PC-9 (cell line): Measurements from ENCODE around the gene GMEB1.

Experiments
- EZH2 ChIP-seq: fragments of 200-600 bp; sonication (generic); IDR thresholded peaks from 2 replicates; pipeline ENCODE4 v1.8.0; 2017; ENCODE audit warnings: antibody characterized with exemption, low read depth
- TF ChIP-seq, protein P1 (sequence below): fragments of 200-600 bp; sonication (generic); conservative IDR thresholded peaks from 2 replicates; pipeline ENCODE4 v1.6.1; 2017; ENCODE audit warnings: mixed run types, antibody characterized with exemption, mild to moderate bottlenecking, moderate library complexity

GRCh38 chr1:28720376-28720775 is 51.8 kb downstream of the GMEB1 start:
- TF ChIP-seq, protein P1, sequence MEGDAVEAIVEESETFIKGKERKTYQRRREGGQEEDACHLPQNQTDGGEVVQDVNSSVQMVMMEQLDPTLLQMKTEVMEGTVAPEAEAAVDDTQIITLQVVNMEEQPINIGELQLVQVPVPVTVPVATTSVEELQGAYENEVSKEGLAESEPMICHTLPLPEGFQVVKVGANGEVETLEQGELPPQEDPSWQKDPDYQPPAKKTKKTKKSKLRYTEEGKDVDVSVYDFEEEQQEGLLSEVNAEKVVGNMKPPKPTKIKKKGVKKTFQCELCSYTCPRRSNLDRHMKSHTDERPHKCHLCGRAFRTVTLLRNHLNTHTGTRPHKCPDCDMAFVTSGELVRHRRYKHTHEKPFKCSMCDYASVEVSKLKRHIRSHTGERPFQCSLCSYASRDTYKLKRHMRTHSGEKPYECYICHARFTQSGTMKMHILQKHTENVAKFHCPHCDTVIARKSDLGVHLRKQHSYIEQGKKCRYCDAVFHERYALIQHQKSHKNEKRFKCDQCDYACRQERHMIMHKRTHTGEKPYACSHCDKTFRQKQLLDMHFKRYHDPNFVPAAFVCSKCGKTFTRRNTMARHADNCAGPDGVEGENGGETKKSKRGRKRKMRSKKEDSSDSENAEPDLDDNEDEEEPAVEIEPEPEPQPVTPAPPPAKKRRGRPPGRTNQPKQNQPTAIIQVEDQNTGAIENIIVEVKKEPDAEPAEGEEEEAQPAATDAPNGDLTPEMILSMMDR = no peak
- TF ChIP-seq EZH2 = no peak
